Endothelial cell of umbilical vein (primary cell): ENCODE measurements around the gene NPTX2. TPM values are rescaled to one million over a fixed set of nuclear protein-coding genes. Genes with fewer than 3 reads are reported as not detected.

Experiments used
- BruUV-seq: library from RNA; stranded (reverse); fragments of 400-500 nt; replicated peaks from 2 replicates; lab custom pipeline; 2021; lab: Mats Ljungman, UMichigan
- CTCF ChIA-PET: fragments of 300-600, 350-600 bp; sonication (Branson Sonifier 250); formaldehyde crosslinking; loops from one replicate; lab custom pipeline; 2021; ENCODE audit warnings: antibody characterized with exemption, inconsistent platforms; lab: Charles Lee
- POLR2A ChIA-PET: fragments of 300-600, 350-600 bp; sonication (Branson Sonifier 250); formaldehyde crosslinking; loops from one replicate; lab custom pipeline; 2021; ENCODE audit warnings: antibody characterized with exemption, inconsistent platforms; lab: Charles Lee
- DNase-seq: peaks from one replicate; pipeline ENCODE4 v3.0.0-alpha.2; 2011; ENCODE audit warnings: low read depth, low spot score
- FAIRE-seq: peaks from 2 replicates; lab custom pipeline; 2011; peaks lifted over from hg19 to GRCh38; lab: Jason Lieb, UNC
- H2AFZ ChIP-seq: 2 replicates; pipeline ENCODE4 v1.6.0; 2012; ENCODE audit warnings: low read depth, low read length, control low read depth, inconsistent platforms
- H3K27ac ChIP-seq: 2 replicates; pipeline ENCODE4 v1.5.1; 2011; ENCODE audit warnings: low read depth, mild to moderate bottlenecking, control low read depth, low read length, moderate library complexity; ENCODE audit not compliant: insufficient read depth
- H3K27me3 ChIP-seq, 2 experiments: 2 replicates each; pipeline versions ENCODE4 v1.6.0 to v1.6.1; 2011; ENCODE audit warnings: low read length in 2 of 2, mixed read lengths in 1 of 2; ENCODE audit not compliant: control insufficient read depth in 2 of 2, insufficient read depth in 2 of 2
- H3K36me3 ChIP-seq, 2 experiments: 2 replicates in 1 of 2; 3 replicates in 1 of 2; pipeline ENCODE4 v1.5.1; 2011; ENCODE audit warnings: low read length in 2 of 2, mild to moderate bottlenecking in 1 of 2, moderate library complexity in 1 of 2; ENCODE audit not compliant: control insufficient read depth in 2 of 2, insufficient read depth in 2 of 2; ENCODE audit errors: extremely low read depth in 1 of 2
- H3K4me1 ChIP-seq: 3 replicates; pipeline ENCODE4 v1.5.1; 2011; ENCODE audit warnings: mild to moderate bottlenecking, low read length; ENCODE audit not compliant: control insufficient read depth, insufficient read depth; ENCODE audit errors: extremely low read depth
- H3K4me2 ChIP-seq: 2 replicates; pipeline ENCODE4 v1.6.1; 2011; ENCODE audit warnings: low read length, control low read depth, mixed read lengths; ENCODE audit not compliant: insufficient read depth
- H3K4me3 ChIP-seq, 3 experiments: fragments of 200-600 bp in 1 of 3; sonication (generic), shearing (Covaris generic) in 1 of 3; replicated peaks in 1 of 3; 2 replicates each; pipeline ENCODE4 v1.5.1; 2011 to 2016; ENCODE audit warnings: control low read depth in 3 of 3, low read length in 3 of 3, mild to moderate bottlenecking in 2 of 3, inconsistent platforms in 1 of 3, low read depth in 1 of 3, moderate library complexity in 1 of 3; ENCODE audit not compliant: insufficient read depth in 1 of 3
- H3K79me2 ChIP-seq: 2 replicates; pipeline ENCODE4 v1.6.0; 2012; ENCODE audit warnings: low read length, inconsistent platforms; ENCODE audit not compliant: control insufficient read depth, insufficient read depth
- H3K9ac ChIP-seq: replicated peaks from 2 replicates; pipeline ENCODE3; 2011; ENCODE audit warnings: low read length, control low read depth; ENCODE audit not compliant: insufficient read depth; ENCODE audit errors: extremely low read depth
- H3K9me1 ChIP-seq: replicated peaks from 3 replicates; pipeline ENCODE4 v1.6.0; 2011; ENCODE audit warnings: mild to moderate bottlenecking, low read length; ENCODE audit not compliant: control insufficient read depth, insufficient read depth; ENCODE audit errors: extremely low read depth
- H3K9me3 ChIP-seq: replicated peaks from 2 replicates; pipeline ENCODE4 v1.5.1; 2012; ENCODE audit warnings: low read length, inconsistent platforms; ENCODE audit not compliant: control insufficient read depth, insufficient read depth
- H4K20me1 ChIP-seq: replicated peaks from 2 replicates; pipeline ENCODE3; 2011; ENCODE audit warnings: mild to moderate bottlenecking, low read length; ENCODE audit not compliant: control insufficient read depth, insufficient read depth; ENCODE audit errors: extremely low read depth
- EZH2 ChIP-seq: IDR thresholded peaks from 2 replicates; pipeline ENCODE4 v1.6.1; 2012; ENCODE audit warnings: borderline replicate concordance, low read depth, mild to moderate bottlenecking, moderate library complexity, low read length, inconsistent platforms; ENCODE audit not compliant: severe bottlenecking
- FOS ChIP-seq: IDR thresholded peaks from 2 replicates; pipeline ENCODE4 v1.6.1; 2011; ENCODE audit warnings: mild to moderate bottlenecking, low read length, moderate library complexity, borderline replicate concordance; ENCODE audit not compliant: insufficient read depth
- GATA2 ChIP-seq: IDR thresholded peaks from 2 replicates; pipeline ENCODE4 v1.7.0; 2011; ENCODE audit warnings: low read depth, mild to moderate bottlenecking, moderate library complexity, mixed read lengths, low read length; ENCODE audit not compliant: insufficient read length, insufficient read depth
- JUN ChIP-seq: IDR thresholded peaks from 2 replicates; pipeline ENCODE4 v1.6.1; 2011; ENCODE audit warnings: borderline replicate concordance, low read depth; ENCODE audit not compliant: insufficient read length, insufficient read depth
- MYC ChIP-seq: IDR thresholded peaks from one replicate; pipeline ENCODE4 v1.6.1; 2011; ENCODE audit warnings: mild to moderate bottlenecking, low read depth, low read length
- POLR2A ChIP-seq: IDR thresholded peaks from 2 replicates; pipeline ENCODE4 v1.6.1; 2012; ENCODE audit warnings: low read depth, mild to moderate bottlenecking, control low read depth, low read length
- POLR2AphosphoS5 ChIP-seq: IDR thresholded peaks from 2 replicates; pipeline ENCODE4 v1.6.1; 2012; ENCODE audit warnings: low read depth, mild to moderate bottlenecking, control low read depth, low read length, moderate library complexity; ENCODE audit not compliant: insufficient read depth
- dilution Hi-C: fragments of 300-500 bp; cut with MboI; formaldehyde crosslinking; loops from one replicate; pipeline ENCODE4 v1.15.0; 2019; ENCODE audit warnings: low sequenced_read_pairs; ENCODE audit not compliant: extremely low pct_ligation_motif_present
- intact Hi-C: fragments of 100-400 bp; cut with micrococcal nuclease; formaldehyde crosslinking; loops from one replicate; pipeline ENCODE4 v1.10.0; 2022
- polyA plus RNA-seq, 4 experiments: library from polyadenylated mRNA; depleted of rRNA in 3 of 4; stranded (reverse) in 3 of 4; unstranded in 1 of 4; fragments of >200 nt; gene quantifications; 2 replicates each; pipeline versions ENCODE4 v1.2.1 to v1.2.3, GENCODE V29; 2011 to 2012; ENCODE audit warnings: missing spikeins in 1 of 4
- total RNA-seq: library from RNA; stranded (reverse); gene quantifications from 2 replicates; pipeline ENCODE4 v1.2.3, GENCODE V29; 2021
- TF ChIP-seq, protein P1 (sequence below): IDR thresholded peaks from 2 replicates; pipeline ENCODE4 v1.6.1; 2011; ENCODE audit not compliant: insufficient read depth, insufficient read length
- TF ChIP-seq, protein P2 (sequence below), 2 donors: IDR thresholded peaks; 1 replicate in 1 of 2; 2 replicates in 1 of 2; pipeline ENCODE4 v1.5.1; 2011; ENCODE audit warnings: low read length in 2 of 2, mild to moderate bottlenecking in 2 of 2, moderate library complexity in 2 of 2, control low read depth in 1 of 2, inconsistent platforms in 1 of 2, low read depth in 1 of 2; ENCODE audit not compliant: insufficient read depth in 1 of 2; ENCODE audit errors: extremely low read depth in 1 of 2

The NPTX2 gene
- total and polyA plus RNA-seq, 2 donors (not counting 3 experiments of a cell fraction or from before 2014, with no cell fraction given) = 0.15 to 0.53 TPM

DNA sequence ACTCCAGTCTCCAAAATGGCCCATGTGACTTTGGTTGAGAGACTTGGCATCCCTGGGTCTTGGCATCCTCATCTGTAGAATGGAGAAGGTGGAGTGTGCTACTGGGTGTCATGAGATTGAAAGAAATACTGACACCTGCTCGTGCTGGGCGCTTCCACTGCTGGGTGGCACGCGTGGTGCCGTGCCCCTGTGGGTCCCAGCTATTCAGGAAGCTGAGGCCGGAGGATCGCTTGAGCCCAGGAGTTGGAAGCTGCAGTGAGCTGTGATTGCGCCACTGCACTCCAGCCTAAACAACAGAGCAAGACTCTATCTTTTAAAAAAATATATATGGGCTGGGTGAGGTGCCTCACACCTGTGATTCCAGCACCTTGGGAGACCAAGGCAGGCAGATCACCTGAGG lies 53.1 kb downstream of the NPTX2 start:
- no TSS peak for BruUV-seq
- no peak for TF ChIP-seq FOS
- TF ChIP-seq EZH2 = no peak
- TF ChIP-seq MYC = no peak
- TF ChIP-seq POLR2AphosphoS5 = no peak
- no peak for TF ChIP-seq POLR2A
- H3K9ac ChIP-seq = no peak overlapping the region
- dilution Hi-C loops = no loop called here
- H3K4me3 ChIP-seq = no peak overlapping the region
- H3K4me1 ChIP-seq = no peaks in the 10 kb centered on the region
- no peaks in the 10 kb centered on the region for H3K36me3 ChIP-seq
- no peaks in the 10 kb centered on the region for H3K79me2 ChIP-seq
- H3K27ac ChIP-seq = no peak overlapping the region
- no peaks in the 10 kb centered on the region for H3K9me3 ChIP-seq
- FAIRE-seq (no peak), DNase-seq (no peak)
- ChIA-PET CTCF (no interaction called here), POLR2A (no interaction called here)
- no peaks in the 10 kb centered on the region for H3K27me3 ChIP-seq
- intact Hi-C loops = no loop called here
- H4K20me1 ChIP-seq = no peaks in the 10 kb centered on the region
- H3K9me1 ChIP-seq = no peaks in the 10 kb centered on the region
- no peak overlapping the region for H3K4me2 ChIP-seq
- H2AFZ ChIP-seq = no peak overlapping the region

DNA sequence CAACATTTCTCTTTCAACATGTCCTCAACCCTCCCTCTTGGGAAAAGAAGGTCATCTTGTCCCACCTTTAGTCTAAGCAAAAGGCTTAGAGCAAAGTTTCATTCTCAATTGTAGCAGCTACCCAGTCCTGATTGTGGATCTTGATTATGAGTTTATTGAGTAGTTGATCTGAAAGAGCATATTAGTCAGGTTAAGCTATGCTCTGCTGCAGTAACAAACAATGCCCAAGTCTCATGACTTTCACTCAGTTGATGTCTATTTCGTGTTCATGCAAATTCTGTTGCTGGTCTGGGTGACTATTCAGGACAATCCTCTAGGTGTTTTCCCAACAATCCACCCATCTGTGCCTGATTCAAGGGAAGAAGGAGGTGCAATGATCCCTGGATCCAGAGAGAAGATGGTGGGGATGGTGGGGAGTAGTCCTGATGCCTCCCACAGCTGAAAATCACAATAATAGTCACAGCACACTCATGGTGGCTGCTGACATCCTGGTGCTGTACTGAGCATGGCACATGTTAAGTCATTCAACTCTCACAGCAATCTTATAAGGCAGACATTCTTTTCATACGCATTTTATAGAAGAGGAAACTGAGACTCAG lies 54.7 kb downstream of the NPTX2 start:
- TF ChIP-seq GATA2 (no peak), FOS (no peak), EZH2 (no peak), POLR2A (no peak), JUN (no peak), POLR2AphosphoS5 (no peak), MYC (no peak)
- TF ChIP-seq, protein P1, sequence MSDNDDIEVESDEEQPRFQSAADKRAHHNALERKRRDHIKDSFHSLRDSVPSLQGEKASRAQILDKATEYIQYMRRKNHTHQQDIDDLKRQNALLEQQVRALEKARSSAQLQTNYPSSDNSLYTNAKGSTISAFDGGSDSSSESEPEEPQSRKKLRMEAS = no peak
- TF ChIP-seq, protein P2, sequence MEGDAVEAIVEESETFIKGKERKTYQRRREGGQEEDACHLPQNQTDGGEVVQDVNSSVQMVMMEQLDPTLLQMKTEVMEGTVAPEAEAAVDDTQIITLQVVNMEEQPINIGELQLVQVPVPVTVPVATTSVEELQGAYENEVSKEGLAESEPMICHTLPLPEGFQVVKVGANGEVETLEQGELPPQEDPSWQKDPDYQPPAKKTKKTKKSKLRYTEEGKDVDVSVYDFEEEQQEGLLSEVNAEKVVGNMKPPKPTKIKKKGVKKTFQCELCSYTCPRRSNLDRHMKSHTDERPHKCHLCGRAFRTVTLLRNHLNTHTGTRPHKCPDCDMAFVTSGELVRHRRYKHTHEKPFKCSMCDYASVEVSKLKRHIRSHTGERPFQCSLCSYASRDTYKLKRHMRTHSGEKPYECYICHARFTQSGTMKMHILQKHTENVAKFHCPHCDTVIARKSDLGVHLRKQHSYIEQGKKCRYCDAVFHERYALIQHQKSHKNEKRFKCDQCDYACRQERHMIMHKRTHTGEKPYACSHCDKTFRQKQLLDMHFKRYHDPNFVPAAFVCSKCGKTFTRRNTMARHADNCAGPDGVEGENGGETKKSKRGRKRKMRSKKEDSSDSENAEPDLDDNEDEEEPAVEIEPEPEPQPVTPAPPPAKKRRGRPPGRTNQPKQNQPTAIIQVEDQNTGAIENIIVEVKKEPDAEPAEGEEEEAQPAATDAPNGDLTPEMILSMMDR (IDR thresholded peaks at IDR 0.05; ENCODE audit: extremely low read depth in 1 of 2, insufficient read depth in 1 of 2, low read depth in 1 of 2, low read length in 2 of 2) = no peak
- H3K9me3 ChIP-seq = no peaks in the 10 kb centered on the region
- no peaks in the 10 kb centered on the region for H3K79me2 ChIP-seq
- intact Hi-C loops (no loop called here), dilution Hi-C loops (no loop called here)
- H4K20me1 ChIP-seq = no peaks in the 10 kb centered on the region
- H3K4me2 ChIP-seq = no peak overlapping the region
- H3K4me1 ChIP-seq = no peaks in the 10 kb centered on the region
- no peaks in the 10 kb centered on the region for H3K27me3 ChIP-seq
- DNase-seq (no peak), FAIRE-seq (no peak)
- H3K4me3 ChIP-seq = no peak overlapping the region
- no peak overlapping the region for H3K27ac ChIP-seq
- no TSS peak for BruUV-seq
- no peak overlapping the region for H3K9ac ChIP-seq
- no peaks in the 10 kb centered on the region for H3K9me1 ChIP-seq
- POLR2A ChIA-PET = no interaction called here
- no peak overlapping the region for H2AFZ ChIP-seq
- CTCF ChIA-PET = no interaction called here
- H3K36me3 ChIP-seq = no peaks in the 10 kb centered on the region
